ENCODE data around the gene STK24.

STK24 gene

DNA sequence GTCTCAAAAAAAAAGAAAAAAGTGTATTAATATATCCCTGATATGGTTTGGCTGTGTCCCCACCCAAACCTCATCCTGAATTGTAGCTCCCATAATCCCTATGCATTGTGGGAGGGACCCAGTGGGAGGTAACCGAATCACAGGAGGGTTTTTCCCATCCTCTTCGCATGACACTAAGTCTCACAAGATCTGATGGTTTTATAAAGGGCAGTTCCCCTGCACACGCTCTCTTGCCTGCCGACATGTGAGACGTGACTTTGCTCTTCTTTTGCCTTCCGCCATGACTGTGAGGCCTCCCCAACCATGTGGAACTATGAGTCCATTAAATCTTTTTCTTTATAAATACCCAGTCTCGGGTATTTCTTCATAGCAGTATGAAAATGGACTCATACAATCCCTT, 17.7 kb downstream of the STK24 start:
- DNase-seq = no peak
- in situ Hi-C loops (cut with MboI; ENCODE audit: low pct_unique_long_range_greater_than_20kb, low sequenced_read_pairs) = no loop called here

DNA sequence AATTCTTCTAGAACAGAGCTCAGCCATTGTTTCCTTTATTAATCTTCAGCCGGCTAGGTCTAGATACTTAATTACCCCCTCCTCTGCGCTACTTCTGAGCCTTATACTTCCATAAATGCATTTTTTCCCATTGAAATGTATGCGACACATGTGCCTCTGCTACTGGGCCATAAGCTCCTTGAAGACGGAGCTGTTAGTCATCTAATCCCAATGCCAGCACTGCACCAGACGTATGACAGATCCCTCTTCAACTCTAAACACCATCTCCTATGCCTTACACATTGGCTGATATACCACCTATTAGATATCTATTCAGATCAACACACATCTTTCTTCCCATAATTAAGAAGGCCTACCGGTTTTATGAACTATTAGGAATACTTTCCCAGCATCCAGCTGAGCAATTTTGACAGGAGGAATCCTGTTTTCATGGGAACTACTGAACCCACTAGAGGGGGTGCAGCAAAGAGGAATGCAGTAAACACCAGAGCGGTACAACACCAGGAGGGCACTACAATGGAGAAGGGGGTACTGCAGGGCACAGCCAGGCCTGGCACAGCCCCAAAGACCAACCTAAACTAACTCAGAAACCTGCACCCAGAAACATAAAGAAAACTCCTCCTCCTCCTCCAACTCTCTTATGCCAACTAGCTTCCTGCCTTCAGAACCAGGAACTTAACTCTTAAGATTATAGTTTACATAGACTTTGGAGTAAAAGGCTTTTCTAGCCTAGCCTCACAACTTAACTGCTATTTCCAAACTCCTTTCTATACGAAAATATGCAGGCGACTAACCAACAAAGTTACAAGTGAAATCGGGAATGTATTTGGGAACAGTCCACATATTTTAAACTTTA, 18.7 kb downstream of the STK24 start:
- no peak for DNase-seq
- in situ Hi-C loops (cut with MboI; ENCODE audit: low pct_unique_long_range_greater_than_20kb, low sequenced_read_pairs) = no loop called here

DNA sequence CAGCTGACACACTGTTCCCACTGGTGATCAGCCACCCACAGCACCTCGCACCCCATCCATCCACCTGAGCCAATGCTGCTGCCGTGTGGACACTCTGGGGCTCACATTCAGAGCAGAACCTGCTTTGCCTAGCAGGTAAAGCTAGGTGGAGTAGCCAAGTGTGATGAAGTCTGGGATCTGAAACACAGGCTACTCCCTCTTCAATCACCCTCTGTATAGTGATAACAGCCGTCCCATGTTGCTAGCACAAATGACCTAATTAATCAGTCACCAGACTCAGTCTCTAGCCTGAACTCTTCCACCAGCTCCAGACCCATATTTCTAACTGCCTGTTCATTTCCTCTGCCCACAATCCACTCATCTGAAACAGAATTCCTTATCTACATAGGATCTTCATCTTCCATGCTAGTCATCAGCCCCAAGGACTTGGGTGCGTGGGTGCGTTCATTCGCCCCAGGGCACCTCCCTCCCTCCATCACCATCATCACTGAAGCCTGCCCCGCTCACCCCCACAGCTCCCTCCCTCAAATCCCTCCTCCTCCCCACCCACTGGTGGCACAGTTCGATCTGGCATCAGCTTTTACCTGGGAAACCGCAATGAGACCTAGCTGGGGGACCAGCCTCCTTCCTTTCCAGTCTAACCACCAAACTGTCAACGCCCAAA, 19.8 kb downstream of the STK24 start:
- no peak for DNase-seq
- in situ Hi-C loops (cut with MboI; ENCODE audit: low pct_unique_long_range_greater_than_20kb, low sequenced_read_pairs) = no loop called here

DNA sequence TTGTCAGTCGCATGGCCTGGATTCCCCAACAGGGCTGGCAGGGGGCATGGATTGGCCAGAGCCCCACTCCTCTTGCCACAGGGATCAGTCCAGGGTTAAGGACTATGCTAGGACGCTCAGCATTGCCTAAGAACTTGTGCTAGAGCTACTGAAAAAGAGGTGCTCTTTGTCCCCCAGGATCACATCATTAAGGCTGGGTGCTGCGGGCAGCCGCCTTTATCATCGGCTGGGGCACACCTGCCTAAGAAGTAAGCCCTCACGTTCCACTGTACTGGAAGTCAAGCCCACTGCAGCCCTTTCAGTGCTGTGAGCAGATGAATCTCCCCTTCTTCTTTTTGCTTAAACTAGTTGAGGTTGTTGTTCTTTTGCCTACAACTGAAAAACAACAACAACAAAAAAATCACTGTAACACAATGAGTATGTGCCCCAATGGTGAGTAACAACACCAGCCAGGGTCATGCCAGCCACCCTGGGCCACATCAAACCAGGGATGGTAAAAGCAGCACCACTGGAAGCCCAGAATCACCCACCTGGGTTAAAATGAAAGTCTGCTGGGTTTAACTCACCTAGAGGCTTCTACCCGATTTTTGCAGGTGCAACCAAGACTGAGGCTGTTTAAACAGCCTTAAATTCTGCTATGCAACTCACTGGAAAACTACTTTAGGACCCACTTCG, 20.6 kb downstream of the STK24 start:
- in situ Hi-C loops (cut with MboI; ENCODE audit: low pct_unique_long_range_greater_than_20kb, low sequenced_read_pairs) = no loop called here
- DNase-seq = no peak

DNA sequence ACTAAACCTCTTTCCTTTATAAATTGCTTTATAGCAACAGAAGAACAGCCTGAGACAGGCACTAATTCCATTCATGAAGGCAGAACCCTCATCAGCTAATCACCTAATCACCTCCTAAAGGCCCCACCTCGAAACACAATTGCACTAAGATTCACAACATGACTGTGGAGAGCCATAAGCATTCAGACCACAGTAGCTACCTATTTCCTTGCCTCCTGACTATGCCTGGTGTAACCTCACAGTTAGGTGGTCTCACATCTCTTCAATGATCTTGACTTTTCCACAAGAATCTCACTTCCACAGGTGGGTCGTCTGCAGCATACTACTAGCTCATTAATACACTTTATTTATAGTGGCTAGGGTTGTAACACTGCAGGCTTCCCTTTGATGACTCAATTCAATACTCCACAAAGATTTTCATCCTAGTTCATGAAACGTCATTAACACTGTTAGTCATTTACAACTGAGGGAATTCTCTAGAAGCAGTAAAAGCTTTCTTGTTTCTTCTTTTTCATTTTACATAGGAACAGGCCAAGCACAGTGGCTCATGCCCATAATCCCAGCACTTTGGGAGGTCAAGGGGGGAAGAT, 27.1 kb downstream of the STK24 start:
- in situ Hi-C loops (cut with MboI; ENCODE audit: low pct_unique_long_range_greater_than_20kb, low sequenced_read_pairs) = no loop called here
- no peak for DNase-seq

DNA sequence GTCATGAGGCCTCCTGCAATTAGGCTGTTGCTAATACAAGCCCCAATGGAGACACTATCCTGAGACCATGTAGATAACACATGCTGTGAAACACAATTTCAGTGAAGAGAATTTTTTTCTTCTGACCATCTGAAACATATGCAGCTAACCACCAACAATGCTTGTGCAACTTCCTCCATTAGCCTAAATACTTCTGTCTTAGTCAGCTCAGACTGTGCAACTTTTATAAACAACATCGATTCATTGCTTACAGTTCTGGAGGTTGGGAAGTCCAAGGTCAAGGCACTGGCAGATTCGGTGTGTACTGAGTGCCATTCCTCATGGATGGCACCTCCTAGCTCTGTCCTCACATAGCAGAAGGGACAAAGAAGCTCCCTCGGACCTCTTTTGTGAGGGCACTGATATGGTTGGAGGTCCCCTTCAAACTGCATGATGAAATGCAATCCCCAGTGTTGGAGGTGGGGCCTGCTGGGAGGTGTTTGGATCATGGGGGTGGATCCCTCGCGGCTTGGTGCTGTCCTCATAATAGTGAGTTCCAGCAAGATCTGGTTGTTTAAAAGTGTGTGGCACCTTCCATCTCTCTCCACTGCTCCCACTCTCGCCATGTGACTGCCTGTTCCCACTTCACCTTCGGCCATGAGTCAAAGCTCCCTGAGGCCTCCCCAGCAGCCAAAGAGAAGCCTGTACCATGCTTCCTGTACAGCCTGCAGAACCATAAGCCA, 27.7 kb downstream of the STK24 start:
- in situ Hi-C loops (cut with MboI; ENCODE audit: low pct_unique_long_range_greater_than_20kb, low sequenced_read_pairs) = no loop called here

DNA sequence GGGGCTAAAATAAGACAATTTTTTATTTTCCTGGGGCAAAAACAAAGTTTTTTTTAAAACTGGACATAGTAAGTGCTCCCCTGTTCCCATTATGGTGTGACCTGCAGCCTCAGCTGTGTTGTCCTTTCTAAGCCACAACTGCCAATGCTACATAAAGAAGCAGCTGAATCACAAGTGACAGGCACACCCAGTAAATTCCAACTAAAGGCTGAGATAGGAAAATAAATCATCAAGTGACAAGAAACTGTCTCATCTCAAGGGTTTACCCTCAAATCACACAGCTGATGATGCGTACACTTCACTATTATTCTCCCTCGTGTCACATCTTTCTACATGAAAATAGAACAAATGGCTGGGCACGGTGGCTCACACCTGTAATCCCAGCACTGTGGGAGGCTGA, 28.7 kb downstream of the STK24 start:
- no peak for DNase-seq
- in situ Hi-C loops (cut with MboI; ENCODE audit: low pct_unique_long_range_greater_than_20kb, low sequenced_read_pairs) = no loop called here

More for the DNA sequence above, 27.7 kb downstream of the STK24 start:
- peak; percentile 34 for DNase-seq

DNA sequence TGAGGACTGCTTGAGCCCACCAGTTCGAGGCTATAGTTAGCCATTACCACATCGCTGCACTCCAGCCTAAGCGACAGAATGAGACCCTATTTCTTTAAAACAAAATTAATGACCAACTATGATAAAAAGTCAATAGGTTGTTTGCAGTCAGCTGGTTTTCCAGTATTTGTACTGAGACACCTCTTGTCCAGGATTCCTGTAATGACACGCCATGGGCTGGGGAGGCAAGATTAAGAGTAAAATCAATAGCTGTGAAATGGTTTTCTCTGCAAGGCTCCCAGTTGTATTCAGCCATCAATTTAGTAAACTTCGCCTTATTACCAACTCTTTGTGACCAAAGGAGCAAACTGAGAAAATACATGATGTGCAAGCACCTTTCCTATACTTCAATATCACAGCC, 29.5 kb downstream of the STK24 start:
- no peak for DNase-seq
- in situ Hi-C loops (cut with MboI; ENCODE audit: low pct_unique_long_range_greater_than_20kb, low sequenced_read_pairs) = no loop called here

DNA sequence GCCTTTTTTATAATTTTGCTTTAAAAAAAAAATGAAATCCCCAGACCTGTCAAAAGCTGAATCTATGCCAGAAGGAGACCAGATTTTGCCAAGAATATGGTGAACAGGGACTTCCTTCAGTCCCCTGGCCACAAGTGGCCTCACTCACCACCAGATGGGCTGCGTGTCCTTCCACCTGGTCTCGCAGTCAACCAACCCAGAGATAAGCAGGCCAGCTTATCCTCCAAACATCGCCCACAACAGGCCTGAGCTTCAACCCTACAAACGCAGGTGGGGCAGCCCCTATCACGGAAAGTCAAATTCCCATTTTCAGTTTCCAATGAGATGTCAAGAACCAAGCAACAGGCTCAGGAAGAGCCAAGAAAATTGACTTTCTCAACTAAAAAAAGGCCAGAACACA, 30.5 kb downstream of the STK24 start:
- DNase-seq = no peak
- in situ Hi-C loops (cut with MboI; ENCODE audit: low pct_unique_long_range_greater_than_20kb, low sequenced_read_pairs) = no loop called here

DNA sequence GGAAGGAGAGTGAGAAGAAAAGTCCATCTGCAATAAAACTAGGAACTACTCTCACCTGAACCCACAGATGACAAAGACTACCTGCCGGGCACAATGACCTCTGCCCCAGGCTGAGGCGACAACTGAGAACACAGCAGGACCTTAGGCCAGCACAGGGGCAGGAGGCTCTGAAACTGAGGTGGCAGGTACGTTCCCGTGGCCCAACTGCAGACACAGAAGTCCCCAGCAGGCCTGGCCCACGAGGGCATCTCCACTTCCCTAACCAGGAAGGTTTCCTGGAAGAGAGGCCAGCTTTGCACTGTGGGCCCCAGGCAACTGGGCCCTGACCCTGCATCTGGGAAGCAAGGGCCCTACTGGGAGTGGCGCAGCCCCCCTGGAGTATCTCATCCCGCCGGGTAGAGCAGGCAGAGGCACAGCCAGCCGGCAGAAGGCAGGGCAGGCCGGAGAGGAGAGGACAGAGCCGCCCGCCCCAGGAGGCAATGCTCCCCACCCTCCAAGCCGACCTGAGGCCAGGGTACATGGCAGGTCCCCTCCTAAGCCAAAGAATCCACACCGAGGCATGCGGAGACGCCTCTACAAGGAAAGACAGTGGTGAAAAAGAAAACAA, 32.7 kb downstream of the STK24 start:
- in situ Hi-C loops (cut with MboI; ENCODE audit: low pct_unique_long_range_greater_than_20kb, low sequenced_read_pairs) = no loop called here
- DNase-seq = no peak

DNA sequence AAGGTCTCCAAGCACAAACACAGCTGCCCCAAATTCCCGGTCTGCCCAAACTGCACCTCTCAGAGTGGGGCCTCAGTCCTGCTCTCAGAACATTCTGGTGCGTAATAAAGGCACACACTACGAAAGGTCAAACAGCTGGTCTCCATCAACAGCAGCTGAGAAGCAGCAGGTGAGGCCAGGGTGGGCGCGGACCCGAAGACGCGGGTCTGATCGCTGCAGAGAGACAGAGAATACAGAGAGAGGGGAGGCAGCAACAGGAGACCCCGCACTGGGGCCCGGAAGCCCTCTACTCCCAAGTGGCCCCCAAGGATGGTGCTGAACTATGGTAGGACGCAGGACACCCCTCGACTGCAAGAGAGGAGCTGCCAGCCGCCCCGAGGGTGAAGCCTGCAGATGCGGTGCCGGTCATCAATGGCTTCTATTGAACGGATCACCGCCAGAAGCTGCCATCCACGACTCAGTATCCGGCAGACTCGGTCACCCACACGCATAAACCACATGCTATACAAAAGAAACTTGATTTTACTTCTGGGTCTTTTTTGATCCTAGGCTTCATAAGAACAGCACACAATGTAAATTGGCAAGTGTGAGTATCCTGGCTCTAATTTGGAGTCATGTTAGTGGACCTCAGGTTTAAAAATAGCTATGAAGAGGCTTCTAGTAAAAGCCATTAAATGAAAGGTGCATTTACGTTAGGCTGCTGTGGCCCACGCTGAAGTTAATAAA, 33.4 kb downstream of the STK24 start:
- DNase-seq = no peak
- in situ Hi-C loops (cut with MboI; ENCODE audit: low pct_unique_long_range_greater_than_20kb, low sequenced_read_pairs) = no loop called here

DNA sequence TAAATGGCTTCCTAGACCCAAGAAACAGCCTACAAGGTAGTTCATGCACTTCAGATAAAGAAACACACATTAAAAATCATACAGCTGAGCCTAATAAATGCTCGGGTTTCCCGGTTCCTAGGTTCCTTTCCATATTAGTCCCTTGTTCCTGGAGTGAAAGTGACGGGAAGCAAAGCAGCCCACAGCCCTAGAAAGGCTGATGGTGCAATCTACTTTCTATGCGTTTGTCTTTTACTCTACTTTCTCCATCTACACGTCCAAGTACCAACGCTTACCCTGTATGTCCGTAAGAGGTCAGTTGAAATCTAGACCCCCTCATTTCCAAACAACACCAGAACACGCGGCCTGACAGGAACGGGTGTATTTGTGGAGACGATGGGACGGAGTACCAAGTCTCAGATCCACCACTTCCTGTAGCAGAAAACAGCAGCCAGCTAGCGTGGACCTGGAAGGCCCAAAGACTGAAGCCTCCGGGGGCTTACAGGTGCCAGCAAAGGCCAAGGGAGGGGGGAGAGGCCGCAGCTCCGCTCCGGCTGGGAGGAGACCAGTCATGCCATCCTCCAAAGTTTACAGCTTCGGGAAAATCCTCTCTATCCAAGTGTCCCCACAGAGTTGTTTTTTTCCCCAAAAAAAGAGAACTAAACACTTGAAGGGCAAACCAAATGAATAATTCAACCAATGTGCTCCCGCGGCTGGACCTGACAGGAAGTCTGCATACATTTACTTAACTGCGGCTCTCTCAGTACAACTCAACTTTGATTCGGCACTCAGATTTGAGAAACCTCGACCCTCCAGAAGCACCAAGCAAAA, 34.1 kb downstream of the STK24 start:
- DNase-seq = peak; percentile 73
- in situ Hi-C loops (cut with MboI; ENCODE audit: low pct_unique_long_range_greater_than_20kb, low sequenced_read_pairs) = no loop called here

DNA sequence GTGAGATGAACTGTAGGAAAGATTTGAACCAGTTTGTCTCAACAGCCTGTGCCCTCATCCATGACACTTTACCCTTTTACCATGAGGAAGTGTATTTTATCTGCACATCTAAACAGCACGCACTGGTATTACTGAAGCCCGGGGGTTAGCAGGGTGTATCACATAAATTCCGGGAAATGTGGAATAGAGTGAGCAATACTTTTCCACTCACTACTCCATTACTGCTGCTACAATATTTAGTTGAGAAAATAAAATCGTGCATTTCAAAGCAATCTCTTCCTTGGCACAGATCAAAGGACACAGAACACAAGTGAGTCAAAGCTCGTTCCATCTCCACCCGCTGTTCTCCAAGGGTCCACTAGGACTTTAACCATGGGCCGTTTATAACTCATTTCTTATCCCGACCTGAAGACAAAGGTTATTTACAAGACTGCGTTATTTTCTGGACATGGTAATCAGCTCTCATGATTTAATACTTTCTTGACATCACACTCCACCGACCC, 35.2 kb downstream of the STK24 start:
- in situ Hi-C loops (cut with MboI; ENCODE audit: low pct_unique_long_range_greater_than_20kb, low sequenced_read_pairs) = no loop called here
- DNase-seq = peak; percentile 27

DNA sequence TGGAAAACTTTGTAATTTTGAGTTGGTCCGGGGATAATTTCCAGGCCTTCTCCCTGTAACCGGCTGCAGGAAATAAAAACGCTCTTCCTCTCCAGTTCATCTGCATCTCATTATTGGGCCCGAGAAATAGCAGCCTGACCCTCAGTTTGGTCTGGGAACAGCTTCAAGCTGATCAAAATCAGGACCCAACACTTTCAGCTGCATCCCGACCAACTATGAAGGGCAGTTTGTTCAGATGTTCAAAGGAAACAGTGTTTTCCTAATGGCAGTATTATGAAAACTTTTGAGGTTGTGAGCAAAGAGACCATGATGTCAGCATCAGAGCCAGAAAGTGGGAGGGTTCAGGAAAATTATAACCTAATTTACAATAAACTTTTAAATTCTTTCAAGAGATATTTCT, 35.7 kb downstream of the STK24 start:
- DNase-seq = no peak
- in situ Hi-C loops (cut with MboI; ENCODE audit: low pct_unique_long_range_greater_than_20kb, low sequenced_read_pairs) = no loop called here

DNA sequence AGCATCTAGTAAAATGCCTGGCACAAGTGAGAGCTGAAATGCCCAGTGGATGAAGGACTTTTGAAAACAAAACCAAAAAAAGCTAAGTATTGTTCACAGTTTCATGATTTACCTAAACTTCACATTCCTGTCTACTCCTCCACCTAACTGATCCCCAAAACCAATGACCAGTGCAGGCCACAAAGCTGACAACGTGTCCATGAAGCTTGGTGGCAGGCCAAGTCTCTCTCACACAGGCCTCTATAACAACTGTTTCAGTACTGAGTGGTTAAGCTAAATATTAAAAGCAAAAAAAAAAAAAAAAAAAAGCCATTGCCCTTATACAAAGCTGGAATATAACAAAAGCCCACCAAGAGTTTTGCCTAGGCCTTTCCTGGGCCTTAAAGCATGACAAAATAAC, 36.4 kb downstream of the STK24 start:
- DNase-seq = no peak
- in situ Hi-C loops (cut with MboI; ENCODE audit: low pct_unique_long_range_greater_than_20kb, low sequenced_read_pairs) = no loop called here

DNA sequence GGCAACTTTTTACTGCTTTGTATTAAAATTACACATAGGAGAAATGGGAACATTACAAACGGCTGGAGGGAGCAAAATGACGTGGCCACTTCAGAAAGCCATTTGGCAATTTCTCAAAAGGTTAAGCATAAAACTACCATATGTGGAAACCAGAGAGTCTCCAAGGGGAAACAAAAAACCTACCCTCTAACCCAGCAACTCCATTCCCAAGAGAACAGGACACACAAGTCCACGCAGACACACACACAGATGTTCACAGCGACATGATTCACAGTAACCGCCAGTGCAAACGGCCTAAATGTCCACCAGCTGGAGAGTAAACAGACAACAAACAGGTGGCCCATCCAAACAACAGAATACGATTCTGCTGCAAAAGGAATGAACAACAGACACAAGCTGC, 37.2 kb downstream of the STK24 start:
- DNase-seq = no peak
- in situ Hi-C loops (cut with MboI; ENCODE audit: low pct_unique_long_range_greater_than_20kb, low sequenced_read_pairs) = no loop called here

DNA sequence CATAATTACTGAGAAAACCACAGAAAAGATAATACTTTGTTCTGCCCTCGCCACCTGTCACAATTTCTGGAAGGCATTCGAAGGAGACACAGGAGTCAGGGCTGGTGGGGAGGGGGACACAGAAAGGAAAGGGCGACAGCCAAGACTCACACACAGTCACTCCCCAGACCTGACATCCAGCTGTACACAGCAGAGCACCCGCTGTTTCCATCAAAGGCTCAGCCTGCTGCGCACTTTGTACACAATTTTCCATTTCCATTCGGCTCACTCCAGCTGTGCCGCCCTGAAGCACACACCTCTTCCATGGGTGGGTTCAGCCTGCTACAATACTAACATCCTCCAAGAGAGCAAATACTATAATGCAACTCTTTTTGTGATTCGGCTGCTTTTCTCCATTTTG, 38.0 kb downstream of the STK24 start:
- no peak for DNase-seq
- in situ Hi-C loops (cut with MboI; ENCODE audit: low pct_unique_long_range_greater_than_20kb, low sequenced_read_pairs) = no loop called here
